T-helper 1 cell treated with Interleukin-12 subunit alpha and Interleukin-12 subunit beta and Interleukin-4 antibody, amounts not matched to agents 30 ng/mL and 1 ng/mL, for 36 hours (primary cell): ENCODE measurements around the gene FUT4. TPM values are rescaled to one million over a fixed set of nuclear protein-coding genes. Genes with fewer than 3 reads are reported as not detected.
"Not testable (repeated sequence)": the region's sequence is repeated elsewhere in the genome, so short reads cannot be mapped to it uniquely, and the experiment has no call there.

Source experiments
- intact Hi-C: fragments of 100-400 bp; cut with micrococcal nuclease; formaldehyde crosslinking; loops from one replicate; pipeline ENCODE4 v1.15.1; 2024
- total RNA-seq: library from RNA; stranded (reverse); gene quantifications from 2 replicates; pipeline ENCODE4 v1.2.3, GENCODE V29; 2022

Gene FUT4
- 7.1 and 7.5 TPM in 2 replicates for total RNA-seq

- intact Hi-C loops = loop anchor here (1.0 to 10.0 kb wide), 17 partner anchors 25 to 1846 kb away; partner anchors contain the start of genes AMOTL1, ANKRD49, C11orf54 and CEP295
Observed at GRCh38 chr11:94543695-94544645, at the start of gene FUT4. TSS of gene FUT4 (plus strand) at chr11:94543921. CDS start at chr11:94544134, 213 bp downstream.

GRCh38 chr11:94494126-94494680 is 49.5 kb upstream of the FUT4 start:
- intact Hi-C loops = loop anchor here (5.0 kb wide), 4 partner anchors 37 to 952 kb away; partner anchors contain the start of genes SMCO4 and SRSF8

GRCh38 chr11:94500181-94500580 is 43.5 kb upstream of the FUT4 start:
- intact Hi-C loops = no loop called here

GRCh38 chr11:94501522-94501921 is 42.2 kb upstream of the FUT4 start:
- intact Hi-C loops = no loop called here

- intact Hi-C loops = loop anchor here (1.0 kb wide), 6 partner anchors 179 to 1270 kb away; no protein-coding TSS in a partner anchor
Observed at GRCh38 chr11:94504689-94505293, 38.9 kb upstream of the FUT4 start.

GRCh38 chr11:94506513-94506912 is 37.2 kb upstream of the FUT4 start:
- intact Hi-C loops = not testable (repeated sequence)

- intact Hi-C loops = no loop called here
Observed at GRCh38 chr11:94507485-94507884, 36.2 kb upstream of the FUT4 start.

- intact Hi-C loops = loop anchor here (5.0 kb wide), 1 partner anchor 1570 kb away; no protein-coding TSS in a partner anchor
Observed at GRCh38 chr11:94511932-94512781, 31.6 kb upstream of the FUT4 start, which contains the start of gene C11orf97. TSS of gene C11orf97 (plus strand) at chr11:94512461. CDS start at chr11:94512529, 68 bp downstream.

- intact Hi-C loops = loop anchor here (5.0 kb wide), 1 partner anchor 1571 kb away; no protein-coding TSS in a partner anchor
Observed at GRCh38 chr11:94513091-94513490, 30.6 kb upstream of the FUT4 start.

GRCh38 chr11:94515398-94515797 is 28.3 kb upstream of the FUT4 start:
- intact Hi-C loops = no loop called here

GRCh38 chr11:94516725-94517124 is 27.0 kb upstream of the FUT4 start:
- intact Hi-C loops = no loop called here

- intact Hi-C loops = loop anchor here (2.0 kb wide), 1 partner anchor 245 kb away; no protein-coding TSS in a partner anchor
Observed at GRCh38 chr11:94518300-94518699, 25.4 kb upstream of the FUT4 start.

GRCh38 chr11:94519478-94520084 is 24.1 kb upstream of the FUT4 start:
- intact Hi-C loops = loop anchor here (1.0 to 2.0 kb wide), 5 partner anchors 24 to 1907 kb away; partner anchors contain the start of gene FUT4

GRCh38 chr11:94521684-94522083 is 22.0 kb upstream of the FUT4 start:
- intact Hi-C loops = no loop called here

- intact Hi-C loops = no loop called here
Observed at GRCh38 chr11:94524341-94524740, 19.4 kb upstream of the FUT4 start.

- intact Hi-C loops = no loop called here
Observed at GRCh38 chr11:94525546-94526324, 18.0 kb upstream of the FUT4 start.

- intact Hi-C loops = no loop called here
Observed at GRCh38 chr11:94526645-94527438, 16.9 kb upstream of the FUT4 start.

- intact Hi-C loops = no loop called here
Observed at GRCh38 chr11:94528551-94528950, 15.2 kb upstream of the FUT4 start.
